Measurements from ENCODE around the gene COPS8. TPM values are rescaled to one million over a fixed set of nuclear protein-coding genes. Genes with fewer than 3 reads are reported as not detected.

The COPS8 gene
- total RNA-seq, 1 donor, result 123 TPM

GRCh38 chr2:237143118-237143517, 57.4 kb downstream of the COPS8 start:
- TF ChIP-seq CTCF (IDR thresholded peaks at IDR 0.05; ENCODE audit: insufficient read depth, low read length), result no peak
- H3K4me3 ChIP-seq (ENCODE audit: low read depth, low read length), result no peak overlapping the region
- no peak for DNase-seq (ENCODE audit: low read depth)

GRCh38 chr2:237143676-237144440, 58.2 kb downstream of the COPS8 start:
- H3K4me3 ChIP-seq (ENCODE audit: low read depth, low read length), result no peak overlapping the region
- TF ChIP-seq CTCF (IDR thresholded peaks at IDR 0.05; ENCODE audit: insufficient read depth, low read length), result no peak
- DNase-seq (ENCODE audit: low read depth), result peak; percentile 93

- no peak overlapping the region for H3K4me3 ChIP-seq (ENCODE audit: low read depth, low read length)
- DNase-seq (ENCODE audit: low read depth), result no peak
Measured at GRCh38 chr2:237144516-237144915, 58.8 kb downstream of the COPS8 start.

GRCh38 chr2:237147317-237147716, 61.6 kb downstream of the COPS8 start:
- TF ChIP-seq CTCF (IDR thresholded peaks at IDR 0.05; ENCODE audit: insufficient read depth, low read length), result no peak
- no peak overlapping the region for H3K4me3 ChIP-seq (ENCODE audit: low read depth, low read length)
- DNase-seq (ENCODE audit: low read depth), result no peak

More at GRCh38 chr2:237144516-237144915, 58.8 kb downstream of the COPS8 start:
- TF ChIP-seq CTCF (IDR thresholded peaks at IDR 0.05; ENCODE audit: insufficient read depth, low read length), result no peak

GRCh38 chr2:237148624-237149023, 62.9 kb downstream of the COPS8 start:
- H3K4me3 ChIP-seq (ENCODE audit: low read depth, low read length), result no peak overlapping the region
- no peak for DNase-seq (ENCODE audit: low read depth)
- no peak for TF ChIP-seq CTCF (IDR thresholded peaks at IDR 0.05; ENCODE audit: insufficient read depth, low read length)

GRCh38 chr2:237149425-237149824, 63.7 kb downstream of the COPS8 start:
- DNase-seq (ENCODE audit: low read depth), result no peak
- TF ChIP-seq CTCF (IDR thresholded peaks at IDR 0.05; ENCODE audit: insufficient read depth, low read length), result no peak
- H3K4me3 ChIP-seq (ENCODE audit: low read depth, low read length), result no peak overlapping the region

All from fibroblast of the aortic adventitia (primary cell).